ENCODE data around the gene HEATR9. TPM values are rescaled to one million over a fixed set of nuclear protein-coding genes. Genes with fewer than 3 reads are reported as not detected.

Gene HEATR9
- total RNA-seq, 1 donor from 2014 or later = 0.09 TPM

DNA sequence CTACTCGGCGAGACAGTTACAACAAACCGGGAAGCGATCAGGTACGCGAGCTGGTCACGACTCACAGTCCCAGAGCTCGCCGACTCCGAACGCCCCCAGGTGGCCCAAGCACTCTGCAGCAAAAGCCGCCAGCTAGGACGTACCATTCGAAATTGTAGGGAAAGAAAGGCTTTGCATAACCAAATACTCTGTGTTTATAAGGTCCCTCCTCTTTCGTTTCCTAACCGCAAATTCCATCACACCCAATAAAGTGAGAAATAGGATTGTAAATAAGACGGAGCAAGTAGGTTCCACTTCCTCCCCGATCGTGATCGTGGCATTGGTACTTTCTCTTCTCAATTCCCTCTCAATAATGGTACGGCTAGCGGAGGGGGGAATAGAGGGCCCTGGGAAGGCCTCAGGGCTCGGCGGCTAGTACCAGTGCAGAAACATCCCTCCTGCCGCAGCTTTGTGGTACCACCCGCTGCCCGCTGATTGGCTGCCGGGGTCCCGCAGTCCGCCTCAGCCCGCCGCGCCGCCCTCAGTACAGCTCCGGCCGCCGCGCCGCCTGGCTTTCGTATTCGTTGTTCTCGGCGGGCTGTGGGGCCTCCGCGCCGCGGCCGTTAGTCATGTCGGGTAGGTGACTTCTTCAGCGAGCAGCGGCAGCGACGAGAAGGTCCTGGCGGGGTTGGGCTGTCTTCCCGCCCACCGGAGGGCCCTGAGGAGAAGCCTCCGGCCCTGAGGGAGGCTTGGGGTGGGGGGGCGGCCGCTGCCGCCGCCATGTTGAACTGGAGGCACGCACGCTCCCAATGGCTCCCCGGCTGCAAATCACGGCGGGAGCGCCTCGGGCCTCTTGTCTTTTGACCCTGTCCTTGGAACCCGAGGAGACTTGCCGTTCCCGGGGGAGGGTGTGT, 59.5 kb downstream of the HEATR9 start, which contains the start of gene TAF15:
Gene TAF15 (plus strand): TSS at position 523 of the 893 bp plus-strand sequence. CDS start 86 bp downstream, at position 609.
- DNase-seq (ENCODE audit: low spot score) = peak; percentile 98

DNA sequence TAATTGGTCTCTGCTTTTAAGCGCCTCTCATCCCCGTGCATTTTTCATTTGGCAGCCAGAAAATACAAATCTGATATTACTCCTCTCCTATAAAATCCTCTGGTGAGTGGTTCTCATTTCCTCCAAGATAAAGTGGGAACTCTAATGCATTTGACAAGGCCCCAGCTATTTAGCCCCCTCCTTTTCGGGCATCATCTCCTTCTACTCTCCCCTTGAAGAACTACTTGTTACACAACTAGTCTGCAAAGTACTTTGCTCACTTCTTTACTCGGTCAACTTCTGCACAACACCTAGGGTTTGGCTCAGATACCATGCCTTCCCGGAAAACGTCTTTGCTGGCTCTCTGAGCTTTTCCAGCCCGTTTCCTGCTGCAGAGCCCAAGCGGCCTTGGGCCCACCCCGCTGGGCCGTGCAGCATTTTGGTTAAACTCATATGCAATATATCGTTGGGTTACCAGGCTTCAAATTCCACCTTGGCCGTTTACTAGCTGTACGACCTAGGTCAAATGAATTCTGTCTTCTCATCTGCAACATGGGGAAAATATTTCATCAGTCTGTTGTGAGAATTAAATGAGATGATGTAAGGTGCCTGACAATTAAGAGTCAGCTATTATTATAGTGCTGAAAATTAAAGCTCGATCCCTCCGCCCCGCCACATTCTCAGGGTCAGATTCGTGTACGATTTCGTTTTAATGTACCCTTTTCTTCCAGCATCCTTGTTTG, 60.3 kb downstream of the HEATR9 start:
- no peak for DNase-seq (ENCODE audit: low spot score)

DNA sequence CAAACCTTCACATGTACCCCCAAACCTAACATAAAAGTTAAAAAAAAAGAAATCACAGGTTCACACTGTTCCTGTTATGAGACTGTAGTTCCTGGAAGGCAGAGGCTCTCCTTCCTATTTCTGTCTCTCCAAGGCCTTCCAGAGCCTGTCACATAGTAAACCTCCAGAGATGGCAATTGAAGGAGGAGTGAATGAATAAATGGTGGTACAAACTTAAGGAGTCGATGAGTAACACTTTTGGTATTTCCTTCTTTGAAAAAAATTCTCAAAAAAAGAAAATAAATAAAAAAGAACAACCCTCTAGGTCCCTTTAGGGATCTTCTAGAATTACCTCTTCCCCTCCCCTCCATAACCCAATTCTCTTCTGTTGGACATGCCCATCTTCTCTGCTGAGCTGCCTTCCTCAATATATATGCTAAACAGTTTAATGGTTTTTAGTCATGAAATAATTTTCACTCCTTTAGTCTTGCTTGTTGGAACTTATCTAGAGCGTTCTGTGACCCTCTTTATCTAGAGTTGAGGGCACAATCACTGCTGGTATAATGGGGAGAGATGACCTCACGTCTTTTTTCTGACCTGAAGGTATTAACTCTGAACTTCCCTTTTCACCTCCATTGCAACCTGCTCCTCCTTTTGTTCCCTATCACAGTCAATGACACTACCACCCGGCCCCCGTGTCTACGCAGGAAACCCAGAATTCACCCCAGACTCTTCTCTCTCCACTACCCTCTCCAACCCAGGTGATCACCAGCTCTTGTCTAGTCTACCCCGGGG, 61.1 kb downstream of the HEATR9 start:
- DNase-seq (ENCODE audit: low spot score) = no peak

Other genes starting within 250 kb of the HEATR9 start
- gene RASL10B, start 137.3 kb downstream of the HEATR9 start, total RNA-seq = 7.9 TPM
- not detected for gene GAS2L2, start 115.7 kb downstream of the HEATR9 start, total RNA-seq
- gene C17orf50, start 108.0 kb downstream of the HEATR9 start, total RNA-seq = not detected
- 32.8 TPM for gene MMP28, start 73.2 kb downstream of the HEATR9 start, total RNA-seq
- gene TAF15, start 59.4 kb downstream of the HEATR9 start, total RNA-seq = 130 TPM
- gene CCL5, start 11.5 kb upstream of the HEATR9 start, total RNA-seq = 14.9 TPM
- gene RDM1, start 61.9 kb upstream of the HEATR9 start, total RNA-seq = 0.75 TPM
- gene LYZL6, start 74.8 kb upstream of the HEATR9 start, total RNA-seq = not detected
- 0.35 TPM for gene CCL16, start 112.6 kb upstream of the HEATR9 start, total RNA-seq
- 43.3 TPM for gene CCL14, start 117.8 kb upstream of the HEATR9 start, total RNA-seq
- gene CCL15, start 132.7 kb upstream of the HEATR9 start, total RNA-seq = 9.4 TPM
- gene CCL23, start 149.1 kb upstream of the HEATR9 start, total RNA-seq = 2.2 TPM
- gene CCL18, start 195.4 kb upstream of the HEATR9 start, total RNA-seq = 0.66 TPM
- 31.7 TPM for gene CCL3, start 221.3 kb upstream of the HEATR9 start, total RNA-seq
- gene CCL4, start 234.9 kb upstream of the HEATR9 start, total RNA-seq = 27.6 TPM

Data from mucosa of gallbladder (tissue), 1 donor.